ENCODE measurements around the gene CLEC7A. TPM values are rescaled to one million over a fixed set of nuclear protein-coding genes. Genes with fewer than 3 reads are reported as not detected.

The CLEC7A gene
- total RNA-seq, 1 experiment from 2014 or later, result not detected

DNA sequence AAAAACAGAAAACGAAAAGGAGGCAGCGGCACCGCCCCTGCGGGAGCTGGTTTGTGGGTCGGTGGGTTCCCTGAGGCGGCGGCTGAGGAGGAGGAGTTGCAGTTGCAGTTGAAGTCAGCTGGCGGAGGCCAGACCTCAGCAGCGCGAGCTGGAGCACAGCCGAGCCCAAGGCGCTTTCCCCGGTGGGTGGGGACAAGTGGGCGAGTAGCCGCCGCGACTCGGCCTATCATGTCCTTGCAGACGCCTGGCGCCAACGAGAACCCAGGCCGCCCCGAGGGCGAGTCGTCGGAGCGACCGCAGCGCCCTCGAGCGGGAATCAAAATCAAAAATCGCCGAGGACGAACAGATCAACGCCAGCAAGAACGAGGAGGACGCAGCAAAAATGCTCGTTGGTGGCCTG is 18.5 kb downstream of the CLEC7A start:
- H2BK15ac ChIP-seq (ENCODE audit: low read depth, low read length), result no peak overlapping the region
- no peak overlapping the region for H4K8ac ChIP-seq (replicated peaks; ENCODE audit: insufficient read length, low read depth, low read length)
- Mint-ChIP-seq H3K4me1 (no peaks in the 10 kb centered on the region), H3K36me3 (ENCODE audit: insufficient read depth in 1 of 3, low read depth in 3 of 3) (peaks cover 0 to 18% (median 7%) of the 10 kb centered on the region in 3 experiments; a peak in 4 of 7 replicates), H3K9me3 (peaks cover 7% of the 10 kb centered on the region in 2 experiments), H3K27ac (no peak overlapping the region), H3K27me3 (ENCODE audit: low read depth) (peaks cover 6% of the 10 kb centered on the region), H3K4me3 (no peak overlapping the region)
- H3T11ph ChIP-seq (ENCODE audit: low read length), result no peak overlapping the region
- H2AK5ac ChIP-seq (ENCODE audit: insufficient read length, low read length), result no peak overlapping the region
- no peak overlapping the region for H2BK12ac ChIP-seq (ENCODE audit: insufficient read length, low read depth, low read length)
- no peak overlapping the region for H4K5ac ChIP-seq (ENCODE audit: insufficient read length, low read depth, low read length)
- no CpG with 5 or more reads among the region's 38 CpGs for WGBS (ENCODE audit: extremely low coverage, insufficient read length, low lambda C conversion rate)
- no peak for TF ChIP-seq CTCF (conservative IDR thresholded peaks at IDR 0.05)
- no peak overlapping the region for H3K9ac ChIP-seq (ENCODE audit: extremely low read depth, insufficient read length, low read length)
- H2AFZ ChIP-seq (ENCODE audit: low read length), result no peak overlapping the region
- no peak for DNase-seq
- H3K27ac ChIP-seq (ENCODE audit: insufficient read length, low read depth, low read length), result no peak overlapping the region
- no peak overlapping the region for H3K56ac ChIP-seq (ENCODE audit: insufficient read length, low read depth, low read length)
- no peak overlapping the region for H3K4me2 ChIP-seq (ENCODE audit: insufficient read depth, insufficient read length, low read length)
- no peaks in the 10 kb centered on the region for H3K79me1 ChIP-seq (ENCODE audit: insufficient read depth, low read depth, low read length, poor library complexity, severe bottlenecking)
- H3K14ac ChIP-seq (ENCODE audit: insufficient read depth, low read length), result no peak overlapping the region
- no peak overlapping the region for H2BK5ac ChIP-seq (ENCODE audit: insufficient read length, low read length)
- H2BK20ac ChIP-seq (ENCODE audit: low read depth, low read length, poor library complexity, severe bottlenecking), result no peak overlapping the region
- H4K20me1 ChIP-seq (ENCODE audit: control insufficient read depth, insufficient read depth, insufficient read length), result no peaks in the 10 kb centered on the region
- H3K27me3 ChIP-seq (ENCODE audit: insufficient read depth, low read length), result no peaks in the 10 kb centered on the region
- no peaks in the 10 kb centered on the region for H3K4me1 ChIP-seq (ENCODE audit: insufficient read depth, low read length)
- no peak overlapping the region for H4K91ac ChIP-seq (ENCODE audit: insufficient read length, low read depth, low read length)
- H3K23me2 ChIP-seq (ENCODE audit: insufficient read length, low read depth, low read length, poor library complexity, severe bottlenecking), result no peaks in the 10 kb centered on the region
- no peaks in the 10 kb centered on the region for H3K9me3 ChIP-seq (ENCODE audit: control insufficient read depth, low read depth, low read length)
- H3K18ac ChIP-seq (ENCODE audit: insufficient read length, low read depth, low read length), result no peak overlapping the region
- no peaks in the 10 kb centered on the region for H3K79me2 ChIP-seq (ENCODE audit: insufficient read depth, low read length)
- no peak overlapping the region for H2BK120ac ChIP-seq (ENCODE audit: low read depth, low read length, poor library complexity, severe bottlenecking)
- H3K23ac ChIP-seq (ENCODE audit: insufficient read length, low read depth, low read length), result no peak overlapping the region
- no peak overlapping the region for H3K4ac ChIP-seq (ENCODE audit: low read depth, low read length)
